ENCODE data around the gene TUT1. TPM values are rescaled to one million over a fixed set of nuclear protein-coding genes. Genes with fewer than 3 reads are reported as not detected.

Gene TUT1
- total and polyA plus RNA-seq, 2 experiments from 2014 or later: 6.1 to 12.1 TPM

DNA sequence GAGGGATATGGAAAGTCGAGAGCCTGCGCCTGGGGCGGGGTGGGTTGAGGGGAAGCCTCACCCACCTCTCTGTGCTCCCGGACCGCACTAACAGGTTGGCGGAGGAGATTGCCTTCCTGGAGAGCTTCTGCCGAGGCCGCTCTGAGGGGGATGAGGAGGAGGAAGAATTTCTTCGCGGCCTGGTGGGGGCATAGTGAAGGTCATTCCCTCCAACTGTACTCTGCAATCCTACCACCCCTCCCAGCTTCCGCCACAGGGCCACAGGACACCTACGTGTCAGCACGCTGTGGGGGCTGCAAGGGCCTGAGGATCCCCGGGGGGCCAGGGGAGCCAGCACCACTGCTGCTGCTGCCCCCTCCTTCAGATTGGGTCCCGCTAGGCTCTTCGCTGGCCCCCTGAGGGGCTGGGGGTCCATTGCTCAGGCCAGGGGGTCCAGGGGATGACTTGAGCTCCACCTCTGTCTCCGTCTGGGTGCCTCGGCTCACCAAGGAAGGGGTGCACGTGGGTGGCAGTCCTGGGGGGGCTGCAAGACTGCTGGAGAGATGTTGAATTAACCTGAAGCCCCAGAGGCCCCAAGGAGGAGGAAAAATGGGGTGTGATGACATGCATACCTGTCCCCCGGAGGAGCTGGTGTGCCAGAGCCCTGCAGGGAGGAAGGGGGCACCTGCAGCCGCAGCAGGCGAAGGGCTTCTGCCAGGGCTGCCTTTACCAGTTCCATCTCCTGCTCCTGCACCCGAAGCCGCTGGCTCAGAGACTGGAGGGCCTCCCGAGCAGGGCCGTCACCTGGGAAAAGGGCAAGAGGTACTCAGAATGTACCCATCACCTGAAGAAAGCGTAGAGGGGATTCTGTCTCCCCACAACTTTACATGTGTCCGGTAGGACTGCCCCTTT is 19.7 kb upstream of the TUT1 start:
- Histone ChIP-seq H2AFZ (peak overlapping the region; percentile 80; the same call in 1 of the 2 replicates), H3K79me2 (ENCODE audit: insufficient read depth) (peaks cover 30% of the 10 kb centered on the region), H3K27me3 (replicated peaks; ENCODE audit: insufficient read depth) (no peaks in the 10 kb centered on the region), H3K4me2 (ENCODE audit: unreplicated experiment) (peak overlapping the region; percentile 79), H3K27ac (peak overlapping the region; percentile 67), H3K9me2 (ENCODE audit: insufficient read depth) (no peaks in the 10 kb centered on the region), H3K9me3 (ENCODE audit: low read depth) (no peaks in the 10 kb centered on the region), H3K9ac (peak overlapping the region; percentile 82), H3K36me3 (ENCODE audit: low read depth) (peaks cover 4% of the 10 kb centered on the region; the same call in 1 of the 2 replicates), H3K4me3 (peak overlapping the region; percentile 83), H3F3A (ENCODE audit: insufficient read depth) (peaks cover 9% of the 10 kb centered on the region; the same call in 1 of the 2 replicates), H4K20me1 (ENCODE audit: insufficient read depth) (no peaks in the 10 kb centered on the region), H3K4me1 (ENCODE audit: insufficient read depth) (peaks cover 5% of the 10 kb centered on the region; the same call in 1 of the 2 replicates)
- no peak for DNase-seq
- 74% methylated on average over 23 to 28 of the region's 28 CpGs for WGBS, 2 experiments (ENCODE audit: low coverage in 1 of 2, low lambda C conversion rate in 2 of 2, missing lambda C conversion rate in 2 of 2)
- in situ Hi-C loops (cut with MboI): no loop called here
- TF ChIP-seq EZH2phosphoT487 (IDR thresholded peaks at IDR 0.05; ENCODE audit: insufficient read depth, low read depth) (no peak), EZH2 (IDR thresholded peaks at IDR 0.05; ENCODE audit: insufficient read depth, poor library complexity, severe bottlenecking) (no peak)

DNA sequence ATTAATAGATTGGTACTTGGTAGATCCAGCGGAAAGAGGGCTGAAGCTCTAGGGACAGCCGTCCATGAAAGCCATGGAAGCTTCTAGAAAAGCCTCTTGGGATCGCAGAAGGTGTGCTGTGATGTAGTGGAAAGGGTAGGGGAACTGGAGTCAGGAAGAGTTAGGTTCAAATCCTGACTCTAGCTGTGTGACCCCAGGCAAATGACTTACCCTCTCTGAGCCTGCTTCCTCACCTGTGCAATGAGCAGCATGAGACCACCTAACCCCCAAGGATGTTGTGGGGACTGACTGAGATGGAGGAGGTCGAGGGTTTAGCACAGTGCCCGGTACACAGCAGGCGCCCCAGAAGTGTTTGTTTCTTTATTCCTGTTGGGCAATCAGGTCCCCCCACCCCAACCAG is 19.1 kb upstream of the TUT1 start:
- no peak overlapping the region for H3K27ac ChIP-seq
- peaks cover 30% of the 10 kb centered on the region for H3K79me2 ChIP-seq (ENCODE audit: insufficient read depth)
- H3K4me1 ChIP-seq (ENCODE audit: insufficient read depth): peaks cover 5% of the 10 kb centered on the region; the same call in 1 of the 2 replicates
- no peak for TF ChIP-seq EZH2phosphoT487 (IDR thresholded peaks at IDR 0.05; ENCODE audit: insufficient read depth, low read depth)
- no peak for TF ChIP-seq EZH2 (IDR thresholded peaks at IDR 0.05; ENCODE audit: insufficient read depth, poor library complexity, severe bottlenecking)
- H3K36me3 ChIP-seq (ENCODE audit: low read depth): peaks cover 4% of the 10 kb centered on the region; the same call in 1 of the 2 replicates
- no peaks in the 10 kb centered on the region for H4K20me1 ChIP-seq (ENCODE audit: insufficient read depth)
- 77 to 85% methylated on average over 6 of the region's 6 CpGs for WGBS, 2 experiments (ENCODE audit: low coverage in 1 of 2, low lambda C conversion rate in 2 of 2, missing lambda C conversion rate in 2 of 2)
- H3K9ac ChIP-seq: no peak overlapping the region
- no peak overlapping the region for H2AFZ ChIP-seq
- peaks cover 9% of the 10 kb centered on the region; the same call in 1 of the 2 replicates for H3F3A ChIP-seq (ENCODE audit: insufficient read depth)
- no peak for DNase-seq
- no peaks in the 10 kb centered on the region for H3K27me3 ChIP-seq (replicated peaks; ENCODE audit: insufficient read depth)
- H3K4me3 ChIP-seq: no peak overlapping the region
- H3K4me2 ChIP-seq (ENCODE audit: unreplicated experiment): no peak overlapping the region
- no peaks in the 10 kb centered on the region for H3K9me3 ChIP-seq (ENCODE audit: low read depth)
- H3K9me2 ChIP-seq (ENCODE audit: insufficient read depth): no peaks in the 10 kb centered on the region
- in situ Hi-C loops (cut with MboI): no loop called here

DNA sequence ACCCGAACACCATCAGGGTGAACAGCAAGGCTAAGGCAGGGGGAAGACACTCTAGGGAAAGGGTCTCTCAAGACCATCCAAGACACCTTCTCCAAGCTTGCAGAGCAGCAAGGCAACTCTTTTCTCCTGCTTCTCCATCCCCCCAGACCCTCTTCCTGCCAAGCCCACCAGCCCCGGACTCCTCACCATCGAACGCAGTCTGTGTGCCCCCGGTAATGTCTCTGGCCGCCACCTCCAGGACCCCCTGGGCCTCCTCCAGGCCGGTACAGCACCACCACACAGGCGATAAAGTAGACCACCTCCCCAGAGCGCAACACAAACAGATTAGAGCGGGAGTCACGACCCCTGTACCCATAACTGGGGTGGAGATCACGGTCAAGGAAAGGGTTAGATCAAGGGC is 17.5 kb upstream of the TUT1 start:
- H3K4me2 ChIP-seq (ENCODE audit: unreplicated experiment): no peak overlapping the region
- 97 to 99% methylated on average over 12 of the region's 12 CpGs for WGBS, 2 experiments (ENCODE audit: low coverage in 1 of 2, low lambda C conversion rate in 2 of 2, missing lambda C conversion rate in 2 of 2)
- in situ Hi-C loops (cut with MboI): no loop called here

DNA sequence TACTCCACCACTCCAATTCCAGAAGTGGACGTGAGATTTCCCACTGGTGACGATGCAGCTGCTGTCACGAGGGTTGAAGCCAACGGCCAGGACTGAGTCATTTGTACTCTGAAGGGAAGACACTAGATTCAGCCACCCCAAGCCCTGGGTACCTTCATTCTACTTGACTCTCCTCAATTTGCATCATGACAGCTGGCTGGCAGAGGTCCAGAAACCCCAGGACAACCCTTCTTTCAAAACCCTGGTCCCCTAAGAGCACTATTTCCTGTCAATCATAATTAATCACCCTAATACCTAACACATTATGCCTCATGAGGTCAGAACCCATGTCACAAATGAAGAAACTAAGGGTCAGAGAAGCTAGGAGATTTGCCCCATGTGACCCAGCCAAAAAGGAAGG is 16.4 kb upstream of the TUT1 start:
- H3K79me2 ChIP-seq (ENCODE audit: insufficient read depth): peaks cover 30% of the 10 kb centered on the region
- TF ChIP-seq EZH2 (IDR thresholded peaks at IDR 0.05; ENCODE audit: insufficient read depth, poor library complexity, severe bottlenecking) (no peak), EZH2phosphoT487 (IDR thresholded peaks at IDR 0.05; ENCODE audit: insufficient read depth, low read depth) (no peak)
- 80 to 93% methylated on average over 4 of the region's 4 CpGs for WGBS, 2 experiments (ENCODE audit: low coverage in 1 of 2, low lambda C conversion rate in 2 of 2, missing lambda C conversion rate in 2 of 2)
- no peaks in the 10 kb centered on the region for H3K27me3 ChIP-seq (replicated peaks; ENCODE audit: insufficient read depth)
- H3F3A ChIP-seq (ENCODE audit: insufficient read depth): peaks cover 10% of the 10 kb centered on the region
- no peaks in the 10 kb centered on the region for H3K9me2 ChIP-seq (ENCODE audit: insufficient read depth)
- H3K4me3 ChIP-seq: no peak overlapping the region
- peaks cover 4% of the 10 kb centered on the region; the same call in 1 of the 2 replicates for H3K36me3 ChIP-seq (ENCODE audit: low read depth)
- H2AFZ ChIP-seq: no peak overlapping the region
- in situ Hi-C loops (cut with MboI): no loop called here
- no peak for DNase-seq
- no peak overlapping the region for H3K4me2 ChIP-seq (ENCODE audit: unreplicated experiment)
- H3K4me1 ChIP-seq (ENCODE audit: insufficient read depth): peaks cover 5% of the 10 kb centered on the region; the same call in 1 of the 2 replicates
- H3K9me3 ChIP-seq (ENCODE audit: low read depth): no peaks in the 10 kb centered on the region
- H3K27ac ChIP-seq: no peak overlapping the region
- no peak overlapping the region for H3K9ac ChIP-seq
- H4K20me1 ChIP-seq (ENCODE audit: insufficient read depth): no peaks in the 10 kb centered on the region

More for the DNA sequence above, 17.5 kb upstream of the TUT1 start:
- Histone ChIP-seq H4K20me1 (ENCODE audit: insufficient read depth) (no peaks in the 10 kb centered on the region), H3K4me3 (no peak overlapping the region), H3K9me2 (ENCODE audit: insufficient read depth) (no peaks in the 10 kb centered on the region), H3K27me3 (replicated peaks; ENCODE audit: insufficient read depth) (no peaks in the 10 kb centered on the region), H2AFZ (no peak overlapping the region), H3K9ac (no peak overlapping the region), H3K4me1 (ENCODE audit: insufficient read depth) (peaks cover 5% of the 10 kb centered on the region; the same call in 1 of the 2 replicates), H3K36me3 (ENCODE audit: low read depth) (peaks cover 4% of the 10 kb centered on the region; the same call in 1 of the 2 replicates), H3K27ac (no peak overlapping the region), H3K79me2 (ENCODE audit: insufficient read depth) (peaks cover 30% of the 10 kb centered on the region), H3F3A (ENCODE audit: insufficient read depth) (peaks cover 4% of the 10 kb centered on the region), H3K9me3 (ENCODE audit: low read depth) (no peaks in the 10 kb centered on the region)
- no peak for TF ChIP-seq EZH2 (IDR thresholded peaks at IDR 0.05; ENCODE audit: insufficient read depth, poor library complexity, severe bottlenecking)
- no peak for TF ChIP-seq EZH2phosphoT487 (IDR thresholded peaks at IDR 0.05; ENCODE audit: insufficient read depth, low read depth)
- DNase-seq: no peak

Data from GM23248 (cell line).